ENCODE results near the gene KLHL29.

- TF ChIP-seq CTCF (IDR thresholded peaks at IDR 0.05 in 2 of 3, conservative IDR thresholded peaks at IDR 0.05 in 1 of 3; ENCODE audit: borderline replicate concordance in 1 of 3, insufficient read depth in 1 of 3, low read depth in 2 of 3, low read length in 2 of 3) (no peak), EZH2 (IDR thresholded peaks at IDR 0.05) (no peak), POLR2A (IDR thresholded peaks at IDR 0.05; ENCODE audit: borderline replicate concordance, extremely low read depth, insufficient read depth, insufficient read length) (no peak), ZNF274 (IDR thresholded peaks at IDR 0.05; ENCODE audit: low read depth, low read length) (no peak), YY1 (IDR thresholded peaks at IDR 0.05; ENCODE audit: extremely low read depth, insufficient replicate concordance, low read depth, low read length) (no peak), MAX (IDR thresholded peaks at IDR 0.05) (no peak), SIN3A (IDR thresholded peaks at IDR 0.05; ENCODE audit: low read depth) (no peak), RAD21 (IDR thresholded peaks at IDR 0.05; ENCODE audit: low read depth) (no peak)
Measured at GRCh38 chr2:23376972-23377371, 8.0 kb upstream of the KLHL29 start.
